Stimulated activated CD8-positive, alpha-beta memory T cell treated with anti-CD3 and anti-CD28 coated beads, Interleukin-12 subunit alpha, Interleukin-12 subunit beta, amount 100 ng/mL, for 24 hours (primary cell): ENCODE results near the gene PHYH.
"Not testable (repeated sequence)": the region's sequence is repeated elsewhere in the genome, so short reads cannot be mapped to it uniquely, and the experiment has no call there.

Experiments
- DNase-seq: peaks from one replicate; pipeline ENCODE4 v3.0.0-alpha.2; 2020; ENCODE audit errors: extremely low read depth

Gene PHYH

DNA sequence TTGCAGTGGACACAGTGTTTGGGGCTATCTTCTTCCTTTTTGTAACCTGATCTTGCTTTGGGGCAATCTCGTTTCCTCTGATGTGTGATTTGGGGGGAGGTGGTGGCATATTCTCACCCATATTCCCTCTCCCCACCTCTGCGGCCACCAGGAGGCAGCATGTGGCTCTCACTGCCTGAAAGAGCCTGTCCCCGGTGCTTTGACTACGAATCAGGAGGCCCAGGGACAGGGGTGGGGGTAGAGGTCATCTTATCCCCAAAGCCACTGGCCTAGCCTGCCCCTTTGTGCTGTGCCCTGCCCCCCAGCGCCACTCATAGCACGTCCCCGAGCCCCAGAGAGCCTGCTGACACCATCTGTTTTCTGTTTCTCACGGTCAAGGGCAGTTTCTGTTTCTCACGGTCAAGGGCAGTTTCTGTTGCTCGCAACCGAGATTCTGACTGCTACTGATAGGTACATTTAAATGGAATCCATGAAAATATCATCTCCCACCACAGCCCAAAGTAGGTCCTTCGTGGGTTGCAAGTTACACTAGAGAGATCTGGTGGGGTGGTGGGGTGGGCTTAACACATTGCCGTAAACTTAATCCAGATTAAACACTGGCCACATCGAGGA is 28.2 kb downstream of the PHYH start:
- DNase-seq: no peak

DNA sequence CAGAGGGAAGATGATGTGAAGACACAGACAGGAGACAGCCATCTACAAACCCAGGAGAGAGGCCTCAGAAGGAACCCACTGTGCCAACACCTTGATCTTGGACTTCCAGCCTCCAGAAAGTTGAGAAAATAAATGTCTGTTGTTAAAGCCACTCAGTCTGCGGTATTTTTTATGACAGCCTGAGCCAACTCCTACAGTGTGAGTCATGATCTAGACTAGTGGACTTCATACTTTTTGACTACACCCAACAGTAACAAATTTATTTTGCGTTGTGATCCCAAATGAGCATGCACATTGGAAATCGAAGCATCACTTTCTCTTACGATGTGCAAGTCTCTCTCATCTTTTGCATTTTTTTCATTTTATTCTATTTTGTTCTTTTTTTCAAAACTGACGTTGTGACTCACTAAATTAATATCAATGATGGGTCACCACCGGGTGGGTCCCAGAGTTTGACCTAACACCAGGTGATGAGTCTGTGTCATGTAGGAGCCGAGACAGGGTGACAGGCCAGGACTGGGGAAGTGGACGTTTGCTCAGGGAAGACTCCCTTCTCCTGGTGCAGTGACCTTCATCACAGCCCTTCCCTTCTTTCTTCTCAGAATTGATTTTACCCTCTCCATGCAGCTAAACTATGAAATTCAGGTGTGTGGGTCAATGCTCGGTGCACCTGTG is 28.9 kb downstream of the PHYH start:
- no peak for DNase-seq

DNA sequence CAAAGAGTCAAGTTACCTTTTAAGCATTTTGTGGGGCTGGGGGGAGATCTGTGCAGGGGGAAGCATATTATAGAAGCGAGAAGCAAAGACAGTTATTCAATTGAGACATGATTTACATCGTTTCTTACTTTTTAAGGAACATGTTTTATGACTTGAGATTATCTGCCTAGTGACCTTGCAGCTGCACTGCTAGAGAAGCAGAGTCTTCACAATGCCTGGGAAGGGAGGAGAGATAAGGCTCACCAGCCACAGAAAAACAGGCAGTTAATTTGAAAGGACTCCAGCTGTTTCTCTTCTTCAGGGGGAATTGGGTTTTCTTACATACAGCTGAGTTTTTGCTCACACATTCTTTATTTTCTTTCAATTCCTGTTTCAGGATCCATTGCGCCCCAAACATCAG is 31.0 kb downstream of the PHYH start:
- no peak for DNase-seq

DNA sequence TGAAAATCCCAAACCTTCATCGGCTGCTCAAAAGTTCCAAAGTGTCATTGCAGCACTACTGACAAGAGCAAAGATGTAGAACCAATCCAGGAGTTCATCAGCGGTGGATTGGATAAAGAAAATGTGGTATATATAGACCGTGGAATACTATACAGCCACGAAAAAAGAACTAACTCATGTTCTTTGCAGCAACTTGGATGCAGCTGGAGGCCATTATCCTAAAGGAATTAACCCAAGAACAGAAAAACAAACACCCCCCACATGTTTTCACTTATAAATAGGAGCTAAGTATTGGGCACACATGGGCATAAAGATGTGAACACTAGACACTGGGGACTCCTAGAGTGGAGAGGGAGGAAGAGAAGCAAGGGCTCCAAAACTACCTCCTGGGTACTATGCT is 31.6 kb downstream of the PHYH start:
- no peak for DNase-seq

DNA sequence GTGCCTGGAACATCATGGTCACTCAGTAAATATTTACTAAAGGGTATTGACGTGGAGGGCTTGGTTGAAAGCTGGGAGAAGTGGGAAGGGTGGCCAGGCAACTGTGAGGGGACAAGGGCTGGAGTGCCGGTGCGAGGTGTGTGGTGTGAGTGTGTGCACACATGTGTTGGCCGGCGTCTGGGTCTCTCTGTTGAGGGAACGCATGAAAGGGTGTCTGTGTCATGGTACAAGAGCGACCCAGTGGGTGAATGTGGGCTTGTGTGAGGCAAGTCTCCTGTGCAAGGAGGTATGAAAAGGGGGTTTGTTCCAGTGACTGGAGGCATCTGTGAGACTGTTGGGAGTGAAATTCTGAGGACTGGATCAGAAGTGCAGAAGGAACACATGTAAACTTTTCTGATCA is 36.3 kb downstream of the PHYH start:
- no peak for DNase-seq

DNA sequence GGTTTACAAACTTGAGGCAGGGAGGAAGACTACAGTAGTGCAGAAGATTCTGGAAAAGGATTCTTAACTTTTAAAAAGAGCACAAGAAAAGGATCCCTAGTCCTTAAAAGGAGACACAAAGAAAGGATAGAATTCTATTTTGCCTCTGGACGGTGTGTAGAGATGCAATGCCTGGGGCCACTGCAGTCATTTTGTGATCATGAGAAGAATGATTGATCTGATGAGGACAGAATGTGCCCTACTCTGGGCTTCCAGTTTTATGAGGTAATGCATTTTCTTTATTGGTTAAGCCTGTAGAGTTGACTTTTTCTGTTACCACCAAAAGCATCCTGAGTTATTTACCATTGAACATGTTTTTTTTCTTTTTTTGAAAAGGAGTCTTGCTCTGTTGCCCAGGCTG is 37.4 kb downstream of the PHYH start:
- DNase-seq: no peak

DNA sequence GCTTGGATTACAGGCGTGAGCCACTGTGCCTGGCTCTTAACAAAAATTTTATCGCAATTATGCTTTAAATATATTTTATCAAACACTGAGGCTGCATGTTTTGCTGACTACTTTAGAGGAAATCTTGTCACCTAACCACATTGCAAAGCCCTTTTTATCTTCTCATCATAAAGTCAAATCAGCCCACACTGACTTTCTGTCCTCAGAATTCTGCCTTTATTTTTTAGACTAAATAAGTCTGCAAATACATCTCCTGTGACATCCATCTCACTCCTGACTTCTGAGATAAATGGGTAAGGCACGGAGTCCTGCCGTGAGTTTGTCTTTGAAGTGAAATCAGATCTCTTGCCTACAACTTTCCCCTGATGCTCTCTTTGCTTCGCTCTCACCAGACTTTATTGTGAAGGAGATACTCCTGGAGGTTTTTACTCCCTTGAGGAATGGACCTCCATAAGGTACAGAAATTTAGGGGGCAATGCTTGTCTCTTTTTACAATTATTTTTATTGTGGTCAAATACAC is 42.2 kb downstream of the PHYH start:
- no peak for DNase-seq

DNA sequence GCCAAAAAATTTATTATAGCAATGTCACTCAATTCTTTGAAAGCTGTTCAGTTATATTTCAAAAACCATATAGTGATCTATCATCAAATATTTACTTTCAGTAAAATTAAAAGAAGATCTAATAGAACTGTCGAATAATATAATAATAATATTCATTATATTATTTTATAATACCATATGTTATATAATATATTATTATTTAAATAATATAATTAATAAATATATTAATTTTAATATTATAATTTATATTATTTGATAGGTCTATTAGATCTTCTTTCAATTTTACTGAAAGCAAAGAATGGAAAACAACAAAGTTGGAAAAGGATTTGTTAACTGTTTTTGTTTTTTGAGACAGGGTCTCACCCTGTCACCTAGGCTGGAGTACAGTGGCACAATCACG is 43.2 kb downstream of the PHYH start:
- DNase-seq: no peak

DNA sequence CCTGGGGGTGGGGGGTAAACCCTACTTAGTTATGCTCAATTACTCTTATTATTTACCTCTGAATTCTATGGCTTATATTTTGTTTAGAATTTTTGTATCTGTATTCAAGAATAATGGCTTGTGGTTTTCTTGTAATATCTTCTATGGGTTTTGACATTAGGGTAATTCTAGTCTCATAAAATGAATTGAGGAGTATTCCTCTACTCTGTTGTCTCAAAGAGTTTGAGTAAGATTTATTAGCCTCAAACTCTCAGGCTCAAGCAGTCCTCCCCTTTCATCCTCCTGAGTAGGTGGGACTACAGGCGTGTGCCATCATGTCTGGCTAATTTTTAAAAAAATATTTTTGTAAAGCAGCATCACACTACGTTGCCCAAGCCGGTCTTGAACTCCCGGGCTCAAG is 46.1 kb downstream of the PHYH start:
- DNase-seq: no peak

DNA sequence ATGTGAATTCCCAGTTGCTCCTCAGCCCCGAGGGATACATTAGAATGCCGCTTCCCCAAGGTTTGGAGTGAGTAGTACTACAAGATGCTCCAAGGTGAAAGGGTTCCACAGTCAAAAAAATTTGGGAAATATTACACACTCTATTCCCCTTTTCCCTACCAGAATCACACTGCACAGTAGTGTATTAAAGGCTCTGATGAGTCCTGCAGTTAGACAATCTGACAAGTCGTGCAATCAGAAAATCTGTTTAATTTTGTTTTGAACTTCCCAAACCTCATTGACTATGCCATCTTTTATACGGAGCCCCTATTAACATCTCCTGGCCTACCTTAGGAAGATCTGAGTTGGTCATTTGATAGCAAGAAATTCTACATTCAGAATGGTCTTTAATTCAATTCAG is 52.1 kb downstream of the PHYH start:
- DNase-seq: no peak

DNA sequence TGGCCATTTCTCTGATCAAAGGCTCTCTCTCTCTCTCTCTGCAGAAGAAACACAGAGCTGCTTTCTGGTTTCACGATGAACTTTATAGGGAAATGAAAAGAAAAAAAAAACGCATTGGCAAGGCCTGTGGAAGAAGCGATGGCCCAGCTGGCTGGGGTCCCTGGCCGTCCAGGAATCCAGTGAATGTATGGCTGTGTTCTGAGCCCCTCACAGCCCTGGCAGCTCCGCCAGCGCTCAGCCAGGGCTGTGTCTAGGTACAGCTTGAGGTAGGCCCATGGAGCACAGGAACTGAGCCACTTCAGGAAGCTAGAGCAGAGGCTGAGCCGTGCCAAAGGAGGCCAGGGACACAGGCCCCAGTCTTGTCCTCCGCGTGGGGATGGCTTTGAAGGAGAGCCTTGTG is 52.6 kb downstream of the PHYH start:
- DNase-seq: no peak

DNA sequence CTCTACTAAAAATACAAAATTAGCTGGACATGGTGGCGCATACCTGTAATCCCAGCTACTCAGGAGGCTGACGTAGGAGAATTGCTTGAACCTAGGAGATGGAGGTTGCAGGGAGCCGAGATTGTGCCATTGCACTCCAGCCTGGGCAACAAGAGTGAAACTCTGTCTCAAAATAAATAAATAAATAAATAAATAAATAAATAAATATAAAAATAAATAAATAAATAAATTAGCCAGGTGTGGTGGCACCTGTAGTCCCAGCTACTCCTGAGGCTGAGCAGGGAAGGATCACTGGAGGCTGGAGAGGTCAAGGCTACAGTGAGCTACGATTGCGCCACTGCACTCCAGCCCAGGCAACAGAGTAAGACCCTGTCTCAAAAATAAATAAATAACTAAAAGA is 57.6 kb downstream of the PHYH start:
- not testable (repeated sequence) for DNase-seq

DNA sequence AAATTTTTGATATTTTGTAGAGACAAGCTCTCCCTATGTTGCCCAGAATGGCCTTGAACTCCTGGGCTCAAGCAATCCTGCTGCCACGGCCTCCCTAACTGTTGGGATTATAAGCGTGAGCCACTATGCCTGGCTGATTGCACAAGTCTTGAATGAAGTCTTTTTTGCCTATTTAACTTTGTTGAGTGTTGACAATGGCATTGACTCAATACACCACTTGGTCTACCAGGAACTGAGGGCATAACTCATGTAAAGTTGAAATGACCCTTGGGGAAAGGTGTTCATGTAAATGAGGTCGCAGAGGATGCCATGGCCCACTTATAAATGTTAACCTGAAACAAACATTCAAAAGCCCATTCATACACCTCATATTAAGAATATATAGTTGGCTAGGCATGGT is 58.3 kb downstream of the PHYH start:
- DNase-seq: no peak

DNA sequence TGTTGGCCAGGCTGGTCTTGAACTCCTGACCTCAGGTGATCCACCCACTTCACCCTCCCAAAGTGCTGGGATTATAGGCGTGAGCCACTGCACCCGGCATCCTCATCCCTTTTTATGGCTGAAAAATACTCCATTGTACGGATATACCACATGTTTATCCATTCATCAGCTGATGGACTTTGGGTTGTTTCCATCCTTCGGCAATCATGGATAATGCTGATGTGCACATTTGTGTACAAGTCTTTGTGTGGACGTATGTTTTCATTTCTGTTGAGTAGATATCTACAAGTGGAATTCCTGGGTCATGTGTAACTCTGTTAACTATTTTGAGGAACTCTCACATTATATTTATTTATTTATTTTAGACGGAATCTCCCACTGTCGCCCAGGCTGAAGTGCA is 59.9 kb downstream of the PHYH start:
- no peak for DNase-seq

DNA sequence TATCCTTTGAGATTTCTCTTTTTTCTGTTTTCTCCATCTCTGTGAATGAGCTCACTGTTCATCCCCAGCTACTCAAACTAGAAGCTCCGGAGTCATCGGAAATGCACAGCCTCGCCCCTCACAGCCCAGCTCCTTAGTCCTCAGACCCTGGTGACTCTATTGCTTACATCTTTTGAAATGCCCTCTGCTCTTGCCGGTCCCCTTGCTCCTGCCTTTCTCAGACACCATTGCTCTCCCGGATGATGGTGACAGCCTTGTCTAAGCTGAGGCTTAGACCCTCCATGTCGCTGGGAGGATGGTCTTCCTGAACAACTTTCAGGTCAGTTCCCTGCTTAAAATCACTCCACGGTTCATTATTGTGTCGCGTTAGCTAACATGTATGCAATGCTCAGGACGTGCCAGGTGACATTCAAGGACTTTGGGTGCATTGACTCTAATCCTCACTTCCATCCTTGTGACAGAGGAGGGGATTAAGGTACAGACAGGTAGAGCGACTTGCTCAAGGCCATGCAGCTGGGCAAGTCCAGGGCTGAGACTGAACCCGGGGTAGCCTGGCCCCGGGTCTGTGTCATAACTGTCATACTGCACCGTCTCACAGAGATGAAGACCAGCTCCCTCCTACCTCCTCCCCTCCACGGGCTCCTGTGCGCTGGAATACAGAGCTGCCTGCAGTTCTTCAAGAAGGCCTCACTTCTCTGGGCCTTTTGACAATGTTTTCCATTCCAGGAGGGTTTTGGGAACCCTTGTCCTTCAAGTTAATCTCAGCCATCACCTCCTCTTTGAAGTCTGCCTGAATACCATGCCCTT is 61.4 kb downstream of the PHYH start:
- no peak for DNase-seq

DNA sequence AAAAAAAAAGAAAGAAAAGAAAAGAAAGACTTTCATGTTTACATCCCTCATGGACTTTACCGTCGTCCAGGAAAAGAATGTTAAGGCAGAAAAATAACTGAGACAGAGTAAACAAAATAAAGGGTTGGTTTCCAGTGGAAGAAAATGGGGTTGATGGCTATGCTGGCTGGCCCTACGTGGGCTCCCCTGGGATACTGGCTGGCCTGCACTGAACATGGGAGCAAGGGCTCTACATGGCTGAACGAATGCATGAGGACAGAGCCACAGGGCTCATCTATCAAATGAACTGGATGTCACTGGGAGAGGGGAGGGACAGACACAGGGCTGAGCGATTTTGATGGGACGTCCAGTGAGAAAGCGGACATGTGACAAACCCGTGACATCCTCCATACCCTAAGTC is 63.2 kb downstream of the PHYH start:
- no peak for DNase-seq

DNA sequence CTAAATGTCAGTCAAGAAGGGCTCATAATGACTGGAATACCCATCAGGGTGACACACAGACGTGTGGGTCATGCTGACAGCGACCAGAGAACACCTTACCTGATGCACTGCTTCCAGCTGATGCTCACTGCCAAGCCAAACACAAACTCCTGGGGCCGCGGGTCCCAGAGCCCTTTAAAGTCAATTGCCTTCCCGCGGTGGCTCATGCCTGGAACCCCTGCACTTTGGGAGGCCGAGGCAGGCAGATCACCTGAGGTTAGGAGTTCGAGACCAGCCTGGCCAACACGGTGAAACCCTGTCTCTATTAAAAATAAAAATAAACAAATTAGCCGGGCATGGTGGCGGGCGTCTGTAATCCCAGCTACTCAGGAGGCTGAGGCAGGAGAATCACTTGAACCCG is 65.1 kb downstream of the PHYH start:
- not testable (repeated sequence) for DNase-seq

DNA sequence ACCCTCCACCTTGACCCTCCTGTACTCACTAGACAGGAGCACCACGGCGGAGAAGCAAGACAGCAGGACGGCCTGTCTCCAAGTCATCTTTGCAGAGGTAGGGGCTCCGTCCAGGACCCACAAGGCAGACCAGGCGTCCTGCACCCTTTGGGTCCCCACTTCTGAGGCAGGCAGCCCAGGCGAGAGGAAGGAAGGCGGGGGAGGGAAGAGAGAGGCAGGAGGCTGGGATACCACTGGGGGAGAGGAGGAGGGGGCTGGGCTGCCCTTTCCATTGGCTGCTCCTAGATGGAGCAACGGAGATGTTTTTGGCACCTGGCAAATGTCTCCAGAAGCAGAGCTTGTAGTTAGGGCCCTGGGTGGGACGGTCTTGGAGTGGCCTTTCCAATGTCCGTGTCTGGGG is 65.7 kb downstream of the PHYH start, which contains the start of gene UCMA:
UCMA (minus strand) TSS at position 203 of the 400 bp plus-strand sequence; CDS start at position 87, 116 bp downstream.
- DNase-seq: no peak

DNA sequence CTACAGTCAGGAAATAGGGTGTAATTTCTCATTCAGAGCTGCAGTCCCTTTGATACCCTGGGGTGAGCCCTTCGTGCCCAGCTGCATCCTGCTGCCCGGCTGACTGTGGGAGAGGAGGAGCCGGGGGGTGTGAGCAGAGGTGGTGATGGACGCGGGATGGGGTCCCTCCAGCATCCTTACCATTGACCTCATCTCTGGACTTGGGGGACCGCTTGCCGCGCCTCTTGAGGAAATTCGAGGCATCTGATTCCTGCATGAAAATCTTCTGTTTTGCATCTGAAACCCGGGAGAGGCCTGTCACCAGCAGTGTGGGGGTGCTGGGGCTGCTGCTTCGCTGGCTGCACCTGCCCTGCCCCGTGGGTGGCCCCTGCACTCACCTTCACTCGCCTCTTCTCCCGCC is 66.5 kb downstream of the PHYH start:
- no peak for DNase-seq

DNA sequence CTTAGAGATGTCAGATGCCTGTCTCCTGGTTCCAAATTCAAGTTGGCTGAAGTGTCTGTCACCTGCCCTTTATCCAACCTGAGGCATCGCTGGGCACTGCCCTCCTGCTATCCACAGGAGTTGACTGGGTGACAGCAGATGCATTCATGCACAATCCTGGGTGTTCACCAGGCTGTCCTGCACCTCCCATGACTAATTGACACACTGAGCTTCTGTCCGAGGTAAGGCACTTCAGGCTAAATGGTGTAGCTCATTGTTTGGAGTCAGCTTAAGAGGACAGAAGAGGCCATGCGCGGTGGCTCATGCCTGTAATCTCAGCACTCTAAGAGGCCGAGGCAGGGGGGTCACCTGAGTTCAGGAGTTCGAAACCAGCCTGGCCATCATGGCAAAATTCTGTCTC is 68.1 kb downstream of the PHYH start:
- no peak for DNase-seq

DNA sequence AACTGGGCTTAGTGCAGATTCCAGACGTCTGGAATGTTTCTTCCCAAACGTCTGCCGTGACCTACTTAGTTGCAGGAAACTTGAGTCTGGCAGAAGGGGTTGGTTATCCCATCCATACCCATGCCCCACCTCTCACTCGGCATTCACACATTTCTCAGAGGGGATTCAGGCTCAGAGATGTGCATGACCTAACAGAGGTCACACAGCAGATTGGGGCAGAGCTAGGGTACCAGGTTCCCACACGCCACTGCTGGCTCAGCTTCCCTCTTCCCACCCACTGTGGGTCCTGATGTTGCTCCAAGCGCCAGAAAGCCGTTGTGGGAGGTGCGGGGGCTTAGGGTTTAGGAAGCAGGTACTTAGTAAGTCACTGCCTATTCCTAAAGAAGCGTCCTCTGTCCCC is 68.7 kb downstream of the PHYH start:
- DNase-seq: no peak
